Neural cell (in vitro differentiated cells): Measurements from ENCODE around the gene PIGL. TPM values are rescaled to one million over a fixed set of nuclear protein-coding genes. Genes with fewer than 3 reads are reported as not detected.

Experiments
- H2AFZ ChIP-seq: fragments of 200-600, 300-800 bp; sonication (generic), shearing (Covaris generic); 2 replicates; pipeline ENCODE4 v1.6.0; 2014; ENCODE audit warnings: low read depth, mild to moderate bottlenecking, antibody characterized with exemption, low read length, moderate library complexity
- H3F3A ChIP-seq: fragments of 200-600 bp; shearing (Covaris generic); 2 replicates; pipeline ENCODE4 v1.6.1; 2016; ENCODE audit warnings: mild to moderate bottlenecking, moderate library complexity, mixed read lengths, antibody characterized with exemption, low read length; ENCODE audit not compliant: insufficient read depth, poor library complexity, severe bottlenecking
- H3K27ac ChIP-seq: fragments of 200-600, 300-800 bp; sonication (generic), shearing (Covaris generic); 2 replicates; pipeline ENCODE4 v1.5.1; 2014; ENCODE audit warnings: mild to moderate bottlenecking, low read length, moderate library complexity
- H3K27me3 ChIP-seq: fragments of 300-800, 200-600 bp; sonication (generic), shearing (Covaris generic); 2 replicates; pipeline ENCODE4 v1.6.0; 2014; ENCODE audit warnings: mild to moderate bottlenecking, low read depth, low read length, moderate library complexity; ENCODE audit not compliant: insufficient read depth
- H3K36me3 ChIP-seq: fragments of 300-800, 200-600 bp; sonication (generic), shearing (Covaris generic); 2 replicates; pipeline ENCODE4 v1.5.1; 2014; ENCODE audit warnings: mild to moderate bottlenecking, antibody characterized with exemption, low read length, moderate library complexity; ENCODE audit not compliant: insufficient read depth
- H3K4me2 ChIP-seq: fragments of 300-800, 200-600 bp; sonication (generic), shearing (Covaris generic); 2 replicates; pipeline ENCODE4 v1.6.0; 2014; ENCODE audit warnings: mild to moderate bottlenecking, low read length
- H3K4me3 ChIP-seq: fragments of 300-800, 200-600 bp; sonication (generic), shearing (Covaris generic); 2 replicates; pipeline ENCODE4 v1.5.1; 2014; ENCODE audit warnings: mild to moderate bottlenecking, low read length, moderate library complexity
- H3K79me2 ChIP-seq: fragments of 200-600 bp; shearing (Covaris generic); replicated peaks from 2 replicates; pipeline ENCODE4 v1.6.0; 2014; ENCODE audit warnings: mild to moderate bottlenecking, low read length, moderate library complexity; ENCODE audit not compliant: insufficient read depth
- H3K9ac ChIP-seq: fragments of 300-800, 200-600 bp; sonication (generic), shearing (Covaris generic); 2 replicates; pipeline ENCODE4 v1.6.1; 2016; ENCODE audit warnings: mild to moderate bottlenecking, low read length, mixed read lengths
- H3K9me2 ChIP-seq: fragments of 200-600 bp; shearing (Covaris generic); 2 replicates; pipeline ENCODE4 v1.6.1; 2016; ENCODE audit warnings: mild to moderate bottlenecking, low read length, mixed read lengths; ENCODE audit not compliant: insufficient read depth
- H3K9me3 ChIP-seq: fragments of 200-600, 300-800 bp; sonication (generic), shearing (Covaris generic); 2 replicates; pipeline ENCODE4 v1.6.1; 2016; ENCODE audit warnings: mild to moderate bottlenecking, mixed run types, low read length, moderate library complexity, mixed read lengths
- H4K20me1 ChIP-seq: fragments of 200-600 bp; shearing (Covaris generic); 2 replicates; pipeline ENCODE4 v1.6.1; 2016; ENCODE audit warnings: mild to moderate bottlenecking, mixed run types; ENCODE audit not compliant: insufficient read depth
- EP300 ChIP-seq: fragments of 450-650 bp; conservative IDR thresholded peaks from 2 replicates; pipeline ENCODE4 v1.6.1; 2014; ENCODE audit warnings: antibody characterized with exemption, mild to moderate bottlenecking, moderate library complexity; ENCODE audit not compliant: poor library complexity, severe bottlenecking
- EZH2 ChIP-seq: fragments of 200-600, 300-800 bp; shearing (Covaris generic), sonication (generic); IDR thresholded peaks from 2 replicates; pipeline ENCODE4 v1.6.1; 2014; ENCODE audit warnings: antibody characterized with exemption, low read length, borderline replicate concordance, mild to moderate bottlenecking; ENCODE audit not compliant: insufficient read depth, poor library complexity, severe bottlenecking
- MXI1 ChIP-seq: fragments of 450-650 bp; conservative IDR thresholded peaks from 2 replicates; pipeline ENCODE4 v1.6.1; 2014; ENCODE audit warnings: antibody characterized with exemption, mild to moderate bottlenecking; ENCODE audit not compliant: poor library complexity, severe bottlenecking
- POLR2AphosphoS5 ChIP-seq: IDR thresholded peaks from 2 replicates; pipeline ENCODE4 v1.6.1; 2012
- RAD21 ChIP-seq: fragments of 450-650 bp; conservative IDR thresholded peaks from 2 replicates; pipeline ENCODE4 v1.6.1; 2014; ENCODE audit warnings: antibody characterized with exemption, mild to moderate bottlenecking, moderate library complexity
- SMC3 ChIP-seq: fragments of 450-650 bp; conservative IDR thresholded peaks from 2 replicates; pipeline ENCODE4 v1.6.1; 2014; ENCODE audit warnings: antibody characterized with exemption, mild to moderate bottlenecking, moderate library complexity; ENCODE audit not compliant: poor library complexity
- TAF1 ChIP-seq: IDR thresholded peaks from 2 replicates; pipeline ENCODE4 v1.6.1; 2012; ENCODE audit warnings: low read depth
- polyA plus RNA-seq: library from polyadenylated mRNA; depleted of rRNA; stranded (reverse); fragments of >200 nt; gene quantifications from 2 replicates; pipeline ENCODE4 v1.2.3, GENCODE V29; 2014
- TF ChIP-seq, protein P1 (sequence below): fragments of 450-650 bp; IDR thresholded peaks from 2 replicates; pipeline ENCODE4 v1.5.1; 2014; ENCODE audit warnings: antibody characterized with exemption, mild to moderate bottlenecking, moderate library complexity; ENCODE audit not compliant: poor library complexity, severe bottlenecking
- TF ChIP-seq, protein P2 (sequence below): IDR thresholded peaks from 2 replicates; pipeline ENCODE4 v1.6.1; 2012; ENCODE audit warnings: borderline replicate concordance

The PIGL gene
- polyA plus RNA-seq, 1 donor from 2014 or later = 75.5 TPM

- Histone ChIP-seq H3K27me3 (no peaks in the 10 kb centered on the region), H3K4me2 (no peak overlapping the region), H4K20me1 (no peaks in the 10 kb centered on the region), H3K9ac (no peak overlapping the region), H2AFZ (no peak overlapping the region), H3K36me3 (no peaks in the 10 kb centered on the region), H3F3A (no peaks in the 10 kb centered on the region), H3K9me2 (no peaks in the 10 kb centered on the region), H3K27ac (no peak overlapping the region), H3K9me3 (no peaks in the 10 kb centered on the region), H3K79me2 (no peaks in the 10 kb centered on the region), H3K4me3 (no peak overlapping the region)
- no peak for TF ChIP-seq SMC3
- no peak for TF ChIP-seq EP300
Observed at GRCh38 chr17:16297367-16298139, 80.5 kb downstream of the PIGL start.

GRCh38 chr17:16298140-16298662 lies 81.2 kb downstream of the PIGL start:
- Histone ChIP-seq H2AFZ (no peak overlapping the region), H3K9me2 (no peaks in the 10 kb centered on the region), H4K20me1 (no peaks in the 10 kb centered on the region), H3K79me2 (no peaks in the 10 kb centered on the region), H3K36me3 (no peaks in the 10 kb centered on the region), H3F3A (no peaks in the 10 kb centered on the region), H3K4me2 (no peak overlapping the region), H3K27ac (no peak overlapping the region), H3K4me3 (no peak overlapping the region), H3K27me3 (no peaks in the 10 kb centered on the region), H3K9me3 (no peaks in the 10 kb centered on the region), H3K9ac (no peak overlapping the region)
- no peak for TF ChIP-seq MXI1
- TF ChIP-seq SMC3 = no peak
- TF ChIP-seq, protein P1, sequence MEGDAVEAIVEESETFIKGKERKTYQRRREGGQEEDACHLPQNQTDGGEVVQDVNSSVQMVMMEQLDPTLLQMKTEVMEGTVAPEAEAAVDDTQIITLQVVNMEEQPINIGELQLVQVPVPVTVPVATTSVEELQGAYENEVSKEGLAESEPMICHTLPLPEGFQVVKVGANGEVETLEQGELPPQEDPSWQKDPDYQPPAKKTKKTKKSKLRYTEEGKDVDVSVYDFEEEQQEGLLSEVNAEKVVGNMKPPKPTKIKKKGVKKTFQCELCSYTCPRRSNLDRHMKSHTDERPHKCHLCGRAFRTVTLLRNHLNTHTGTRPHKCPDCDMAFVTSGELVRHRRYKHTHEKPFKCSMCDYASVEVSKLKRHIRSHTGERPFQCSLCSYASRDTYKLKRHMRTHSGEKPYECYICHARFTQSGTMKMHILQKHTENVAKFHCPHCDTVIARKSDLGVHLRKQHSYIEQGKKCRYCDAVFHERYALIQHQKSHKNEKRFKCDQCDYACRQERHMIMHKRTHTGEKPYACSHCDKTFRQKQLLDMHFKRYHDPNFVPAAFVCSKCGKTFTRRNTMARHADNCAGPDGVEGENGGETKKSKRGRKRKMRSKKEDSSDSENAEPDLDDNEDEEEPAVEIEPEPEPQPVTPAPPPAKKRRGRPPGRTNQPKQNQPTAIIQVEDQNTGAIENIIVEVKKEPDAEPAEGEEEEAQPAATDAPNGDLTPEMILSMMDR = no peak
- no peak for TF ChIP-seq TAF1
- TF ChIP-seq EP300 = no peak
- TF ChIP-seq, protein P2, sequence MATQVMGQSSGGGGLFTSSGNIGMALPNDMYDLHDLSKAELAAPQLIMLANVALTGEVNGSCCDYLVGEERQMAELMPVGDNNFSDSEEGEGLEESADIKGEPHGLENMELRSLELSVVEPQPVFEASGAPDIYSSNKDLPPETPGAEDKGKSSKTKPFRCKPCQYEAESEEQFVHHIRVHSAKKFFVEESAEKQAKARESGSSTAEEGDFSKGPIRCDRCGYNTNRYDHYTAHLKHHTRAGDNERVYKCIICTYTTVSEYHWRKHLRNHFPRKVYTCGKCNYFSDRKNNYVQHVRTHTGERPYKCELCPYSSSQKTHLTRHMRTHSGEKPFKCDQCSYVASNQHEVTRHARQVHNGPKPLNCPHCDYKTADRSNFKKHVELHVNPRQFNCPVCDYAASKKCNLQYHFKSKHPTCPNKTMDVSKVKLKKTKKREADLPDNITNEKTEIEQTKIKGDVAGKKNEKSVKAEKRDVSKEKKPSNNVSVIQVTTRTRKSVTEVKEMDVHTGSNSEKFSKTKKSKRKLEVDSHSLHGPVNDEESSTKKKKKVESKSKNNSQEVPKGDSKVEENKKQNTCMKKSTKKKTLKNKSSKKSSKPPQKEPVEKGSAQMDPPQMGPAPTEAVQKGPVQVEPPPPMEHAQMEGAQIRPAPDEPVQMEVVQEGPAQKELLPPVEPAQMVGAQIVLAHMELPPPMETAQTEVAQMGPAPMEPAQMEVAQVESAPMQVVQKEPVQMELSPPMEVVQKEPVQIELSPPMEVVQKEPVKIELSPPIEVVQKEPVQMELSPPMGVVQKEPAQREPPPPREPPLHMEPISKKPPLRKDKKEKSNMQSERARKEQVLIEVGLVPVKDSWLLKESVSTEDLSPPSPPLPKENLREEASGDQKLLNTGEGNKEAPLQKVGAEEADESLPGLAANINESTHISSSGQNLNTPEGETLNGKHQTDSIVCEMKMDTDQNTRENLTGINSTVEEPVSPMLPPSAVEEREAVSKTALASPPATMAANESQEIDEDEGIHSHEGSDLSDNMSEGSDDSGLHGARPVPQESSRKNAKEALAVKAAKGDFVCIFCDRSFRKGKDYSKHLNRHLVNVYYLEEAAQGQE = no peak
- no peak for TF ChIP-seq POLR2AphosphoS5
- no peak for TF ChIP-seq RAD21
- TF ChIP-seq EZH2 = no peak
